Endothelial cell of umbilical vein (primary cell): ENCODE data around the gene LPAR1. TPM values are rescaled to one million over a fixed set of nuclear protein-coding genes. Genes with fewer than 3 reads are reported as not detected.

Source experiments
- BruUV-seq: library from RNA; stranded (reverse); fragments of 400-500 nt; replicated peaks from 2 replicates; lab custom pipeline; 2021; lab: Mats Ljungman, UMichigan
- CTCF ChIA-PET: fragments of 300-600, 350-600 bp; sonication (Branson Sonifier 250); formaldehyde crosslinking; loops from one replicate; lab custom pipeline; 2021; ENCODE audit warnings: antibody characterized with exemption, inconsistent platforms; lab: Charles Lee
- POLR2A ChIA-PET: fragments of 300-600, 350-600 bp; sonication (Branson Sonifier 250); formaldehyde crosslinking; loops from one replicate; lab custom pipeline; 2021; ENCODE audit warnings: antibody characterized with exemption, inconsistent platforms; lab: Charles Lee
- DNase-seq: peaks from one replicate; pipeline ENCODE4 v3.0.0-alpha.2; 2011; ENCODE audit warnings: low read depth, low spot score
- FAIRE-seq: peaks from 2 replicates; lab custom pipeline; 2011; peaks lifted over from hg19 to GRCh38; lab: Jason Lieb, UNC
- H2AFZ ChIP-seq: 2 replicates; pipeline ENCODE4 v1.6.0; 2012; ENCODE audit warnings: low read depth, low read length, control low read depth, inconsistent platforms
- H3K27ac ChIP-seq: 2 replicates; pipeline ENCODE4 v1.5.1; 2011; ENCODE audit warnings: low read depth, mild to moderate bottlenecking, control low read depth, low read length, moderate library complexity; ENCODE audit not compliant: insufficient read depth
- H3K27me3 ChIP-seq, 2 experiments: 2 replicates each; pipeline versions ENCODE4 v1.6.0 to v1.6.1; 2011; ENCODE audit warnings: low read length in 2 of 2, mixed read lengths in 1 of 2; ENCODE audit not compliant: control insufficient read depth in 2 of 2, insufficient read depth in 2 of 2
- H3K36me3 ChIP-seq, 2 experiments: 2 replicates in 1 of 2; 3 replicates in 1 of 2; pipeline ENCODE4 v1.5.1; 2011; ENCODE audit warnings: low read length in 2 of 2, mild to moderate bottlenecking in 1 of 2, moderate library complexity in 1 of 2; ENCODE audit not compliant: control insufficient read depth in 2 of 2, insufficient read depth in 2 of 2; ENCODE audit errors: extremely low read depth in 1 of 2
- H3K4me1 ChIP-seq: 3 replicates; pipeline ENCODE4 v1.5.1; 2011; ENCODE audit warnings: mild to moderate bottlenecking, low read length; ENCODE audit not compliant: control insufficient read depth, insufficient read depth; ENCODE audit errors: extremely low read depth
- H3K4me2 ChIP-seq: 2 replicates; pipeline ENCODE4 v1.6.1; 2011; ENCODE audit warnings: low read length, control low read depth, mixed read lengths; ENCODE audit not compliant: insufficient read depth
- H3K4me3 ChIP-seq, 3 experiments: fragments of 200-600 bp in 1 of 3; sonication (generic), shearing (Covaris generic) in 1 of 3; replicated peaks in 1 of 3; 2 replicates each; pipeline ENCODE4 v1.5.1; 2011 to 2016; ENCODE audit warnings: control low read depth in 3 of 3, low read length in 3 of 3, mild to moderate bottlenecking in 2 of 3, inconsistent platforms in 1 of 3, low read depth in 1 of 3, moderate library complexity in 1 of 3; ENCODE audit not compliant: insufficient read depth in 1 of 3
- H3K79me2 ChIP-seq: 2 replicates; pipeline ENCODE4 v1.6.0; 2012; ENCODE audit warnings: low read length, inconsistent platforms; ENCODE audit not compliant: control insufficient read depth, insufficient read depth
- H3K9ac ChIP-seq: replicated peaks from 2 replicates; pipeline ENCODE3; 2011; ENCODE audit warnings: low read length, control low read depth; ENCODE audit not compliant: insufficient read depth; ENCODE audit errors: extremely low read depth
- H3K9me1 ChIP-seq: replicated peaks from 3 replicates; pipeline ENCODE4 v1.6.0; 2011; ENCODE audit warnings: mild to moderate bottlenecking, low read length; ENCODE audit not compliant: control insufficient read depth, insufficient read depth; ENCODE audit errors: extremely low read depth
- H3K9me3 ChIP-seq: replicated peaks from 2 replicates; pipeline ENCODE4 v1.5.1; 2012; ENCODE audit warnings: low read length, inconsistent platforms; ENCODE audit not compliant: control insufficient read depth, insufficient read depth
- H4K20me1 ChIP-seq: replicated peaks from 2 replicates; pipeline ENCODE3; 2011; ENCODE audit warnings: mild to moderate bottlenecking, low read length; ENCODE audit not compliant: control insufficient read depth, insufficient read depth; ENCODE audit errors: extremely low read depth
- CTCF ChIP-seq, 2 donors: IDR thresholded peaks; 1 replicate in 1 of 2; 2 replicates in 1 of 2; pipeline ENCODE4 v1.5.1; 2011; ENCODE audit warnings: low read length in 2 of 2, mild to moderate bottlenecking in 2 of 2, moderate library complexity in 2 of 2, control low read depth in 1 of 2, inconsistent platforms in 1 of 2, low read depth in 1 of 2; ENCODE audit not compliant: insufficient read depth in 1 of 2; ENCODE audit errors: extremely low read depth in 1 of 2
- EZH2 ChIP-seq: IDR thresholded peaks from 2 replicates; pipeline ENCODE4 v1.6.1; 2012; ENCODE audit warnings: borderline replicate concordance, low read depth, mild to moderate bottlenecking, moderate library complexity, low read length, inconsistent platforms; ENCODE audit not compliant: severe bottlenecking
- FOS ChIP-seq: IDR thresholded peaks from 2 replicates; pipeline ENCODE4 v1.6.1; 2011; ENCODE audit warnings: mild to moderate bottlenecking, low read length, moderate library complexity, borderline replicate concordance; ENCODE audit not compliant: insufficient read depth
- GATA2 ChIP-seq: IDR thresholded peaks from 2 replicates; pipeline ENCODE4 v1.7.0; 2011; ENCODE audit warnings: low read depth, mild to moderate bottlenecking, moderate library complexity, mixed read lengths, low read length; ENCODE audit not compliant: insufficient read length, insufficient read depth
- JUN ChIP-seq: IDR thresholded peaks from 2 replicates; pipeline ENCODE4 v1.6.1; 2011; ENCODE audit warnings: borderline replicate concordance, low read depth; ENCODE audit not compliant: insufficient read length, insufficient read depth
- MAX ChIP-seq: IDR thresholded peaks from 2 replicates; pipeline ENCODE4 v1.6.1; 2011; ENCODE audit not compliant: insufficient read depth, insufficient read length
- MYC ChIP-seq: IDR thresholded peaks from one replicate; pipeline ENCODE4 v1.6.1; 2011; ENCODE audit warnings: mild to moderate bottlenecking, low read depth, low read length
- POLR2A ChIP-seq: IDR thresholded peaks from 2 replicates; pipeline ENCODE4 v1.6.1; 2012; ENCODE audit warnings: low read depth, mild to moderate bottlenecking, control low read depth, low read length
- POLR2AphosphoS5 ChIP-seq: IDR thresholded peaks from 2 replicates; pipeline ENCODE4 v1.6.1; 2012; ENCODE audit warnings: low read depth, mild to moderate bottlenecking, control low read depth, low read length, moderate library complexity; ENCODE audit not compliant: insufficient read depth
- dilution Hi-C: fragments of 300-500 bp; cut with MboI; formaldehyde crosslinking; loops from one replicate; pipeline ENCODE4 v1.15.0; 2019; ENCODE audit warnings: low sequenced_read_pairs; ENCODE audit not compliant: extremely low pct_ligation_motif_present
- intact Hi-C: fragments of 100-400 bp; cut with micrococcal nuclease; formaldehyde crosslinking; loops from one replicate; pipeline ENCODE4 v1.10.0; 2022
- polyA plus RNA-seq, 4 experiments: library from polyadenylated mRNA; depleted of rRNA in 3 of 4; stranded (reverse) in 3 of 4; unstranded in 1 of 4; fragments of >200 nt; gene quantifications; 2 replicates each; pipeline versions ENCODE4 v1.2.1 to v1.2.3, GENCODE V29; 2011 to 2012; ENCODE audit warnings: missing spikeins in 1 of 4
- total RNA-seq: library from RNA; stranded (reverse); gene quantifications from 2 replicates; pipeline ENCODE4 v1.2.3, GENCODE V29; 2021

LPAR1 gene
- total and polyA plus RNA-seq, 2 donors (not counting 3 experiments of a cell fraction or from before 2014, with no cell fraction given), result 0.88 to 3.0 TPM

- no peaks in the 10 kb centered on the region for H3K79me2 ChIP-seq
- CTCF ChIA-PET, result interaction anchor here (0.7 to 1.2 kb wide), 2 partner anchors 10 to 329 kb away, joined by 3 to 4 read pairs; no protein-coding TSS in a partner anchor
- H3K27me3 ChIP-seq, result no peaks in the 10 kb centered on the region
- H3K36me3 ChIP-seq, result no peaks in the 10 kb centered on the region
- DNase-seq, result no peak
- H3K4me3 ChIP-seq, result no peak overlapping the region
- dilution Hi-C loops (no loop called here), intact Hi-C loops (no loop called here)
- TF ChIP-seq CTCF (IDR thresholded peaks at IDR 0.05; ENCODE audit: extremely low read depth in 1 of 2, insufficient read depth in 1 of 2, low read depth in 1 of 2, low read length in 2 of 2) (no peak), MYC (no peak), EZH2 (no peak), FOS (no peak), POLR2A (no peak), JUN (no peak), GATA2 (no peak), MAX (no peak), POLR2AphosphoS5 (no peak)
- no peak overlapping the region for H3K9ac ChIP-seq
- no peak overlapping the region for H2AFZ ChIP-seq
- H3K9me3 ChIP-seq, result no peaks in the 10 kb centered on the region
- H3K4me1 ChIP-seq, result no peaks in the 10 kb centered on the region
- no peak for FAIRE-seq
- H4K20me1 ChIP-seq, result no peaks in the 10 kb centered on the region
- H3K27ac ChIP-seq, result no peak overlapping the region
- POLR2A ChIA-PET, result no interaction called here
- H3K4me2 ChIP-seq, result no peak overlapping the region
- BruUV-seq, result no TSS peak
- no peaks in the 10 kb centered on the region for H3K9me1 ChIP-seq
These were observed 71.1 kb downstream of the LPAR1 start for GRCh38 chr9:110967196-110967595.
